Stimulated activated CD4-positive, alpha-beta T cell treated with anti-CD3 and anti-CD28 coated beads, Interleukin-2, amount 100 ng/mL, for 4 hours (primary cell): ENCODE results near the gene BATF2.

Experiments
- DNase-seq: peaks from one replicate; pipeline ENCODE4 v3.0.0-alpha.2; 2020; ENCODE audit warnings: low read depth

The BATF2 gene

GRCh38 chr11:64969209-64969608 is 27.6 kb downstream of the BATF2 start:
- no peak for DNase-seq

DNA sequence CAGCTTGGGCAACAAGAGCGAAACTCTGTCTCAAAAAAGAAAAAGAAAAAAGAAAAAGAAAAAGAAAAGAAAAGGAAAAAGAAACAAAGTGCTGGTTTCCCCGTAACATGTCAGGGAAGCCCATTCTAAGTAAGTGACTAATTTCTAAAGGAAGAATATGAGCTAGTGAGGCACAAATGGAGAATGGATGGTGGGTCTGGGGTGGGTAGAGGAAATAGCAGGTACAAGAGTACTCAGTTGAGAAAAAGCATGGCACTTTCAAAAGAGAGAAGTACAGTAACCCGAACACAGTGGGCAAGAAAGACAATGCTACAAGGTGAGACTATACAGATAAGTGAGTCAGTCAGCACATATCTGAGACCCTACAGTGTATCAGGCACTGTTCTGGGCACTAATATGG is 29.4 kb downstream of the BATF2 start:
- no peak for DNase-seq

DNA sequence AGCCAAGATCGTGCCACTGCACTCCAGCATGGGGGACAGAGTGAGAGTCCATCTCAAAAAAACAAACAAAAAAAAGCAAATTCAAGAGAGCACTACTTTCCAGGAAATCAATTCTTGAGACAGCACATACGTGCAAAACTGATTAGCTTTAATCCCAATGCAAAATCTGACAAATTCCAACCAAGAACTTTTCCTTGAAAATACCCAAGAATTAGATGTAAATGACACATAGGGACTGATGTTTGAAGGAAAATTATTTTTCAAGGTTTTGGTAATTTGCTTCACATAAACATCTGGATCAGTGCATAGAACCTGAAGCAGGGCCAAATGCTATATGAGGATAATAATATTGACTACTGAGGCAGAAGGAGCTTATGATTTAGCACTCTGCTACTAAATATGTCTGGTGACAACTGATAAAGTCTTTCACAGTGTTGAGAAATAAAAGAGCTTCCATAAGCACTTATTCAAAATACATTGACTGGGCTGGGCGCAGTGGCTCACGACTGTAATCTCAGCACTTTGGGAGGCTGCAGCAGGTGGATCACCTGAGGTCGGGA is 33.6 kb downstream of the BATF2 start:
- no peak for DNase-seq

GRCh38 chr11:64960719-64961118 is 36.1 kb downstream of the BATF2 start:
- no peak for DNase-seq

- DNase-seq: no peak
Observed at GRCh38 chr11:64959498-64959897, 37.3 kb downstream of the BATF2 start.

- DNase-seq: no peak
Observed at GRCh38 chr11:64954201-64954600, 42.6 kb downstream of the BATF2 start.

- DNase-seq: no peak
Observed at GRCh38 chr11:64951529-64951928, 45.2 kb downstream of the BATF2 start.

DNA sequence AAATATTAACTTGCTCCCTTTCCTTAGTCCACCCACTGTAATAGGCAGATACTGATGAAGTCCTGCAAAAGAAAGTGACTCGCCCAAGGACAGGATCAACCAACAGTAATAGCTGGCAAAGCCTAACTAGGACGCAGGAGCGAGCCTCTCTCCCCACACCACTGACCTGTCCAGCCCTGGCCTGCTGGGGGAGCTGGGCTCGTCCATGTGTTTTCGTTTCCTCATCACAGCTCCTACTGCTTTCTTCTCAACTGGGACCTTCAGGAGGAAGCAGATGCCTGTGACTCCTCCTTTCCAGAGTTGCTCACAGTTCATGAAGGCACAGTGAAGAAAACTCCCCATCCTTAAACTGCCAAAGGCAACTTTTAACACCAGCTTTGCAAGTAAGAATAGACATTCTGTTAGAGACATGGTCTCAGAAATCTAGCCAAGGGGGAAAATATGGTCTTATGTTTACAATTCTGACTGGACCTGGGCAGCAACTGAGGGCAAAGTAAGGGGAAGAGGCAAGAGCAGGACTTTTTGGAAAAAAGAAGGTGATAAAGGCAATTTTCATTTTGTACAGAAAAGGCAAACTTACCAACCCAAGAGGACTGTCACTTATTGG is 49.5 kb downstream of the BATF2 start:
- no peak for DNase-seq
